Common myeloid progenitor, CD34-positive (primary cell): ENCODE measurements around the gene CD300H.

Experiments used
- CTCF ChIA-PET: fragments of 350-600 bp; sonication (Branson Sonifier 250); formaldehyde crosslinking; loops from one replicate; lab custom pipeline; 2021; ENCODE audit warnings: antibody characterized with exemption; lab: Charles Lee
- POLR2A ChIA-PET: fragments of 350-600 bp; sonication (Branson Sonifier 250); formaldehyde crosslinking; loops from one replicate; lab custom pipeline; 2021; ENCODE audit warnings: antibody characterized with exemption; lab: Charles Lee
- DNase-seq, 3 donors: peaks; one replicate each; pipeline versions ENCODE4 v3.0.0 to v3.0.0-alpha.2; 2013
- H3K27ac ChIP-seq, 2 experiments: 1 replicate in 1 of 2; 2 replicates in 1 of 2; pipeline ENCODE4 v1.7.0; 2013; ENCODE audit warnings: inconsistent platforms in 2 of 2, low read length in 2 of 2, mild to moderate bottlenecking in 2 of 2, low read depth in 1 of 2, moderate library complexity in 1 of 2; ENCODE audit not compliant: severe bottlenecking in 2 of 2, insufficient read depth in 1 of 2, poor library complexity in 1 of 2
- H3K27me3 ChIP-seq, 5 experiments: replicated peaks in 2 of 5; 1 replicate in 3 of 5; 2 replicates in 2 of 5; pipeline versions ENCODE4 v1.6.1 to v1.7.0; 2013; ENCODE audit warnings: low read length in 4 of 5, mild to moderate bottlenecking in 2 of 5, moderate library complexity in 2 of 5, inconsistent platforms in 1 of 5; ENCODE audit not compliant: insufficient read depth in 5 of 5, control insufficient read depth in 4 of 5
- H3K36me3 ChIP-seq, 4 experiments: 1 replicate in 2 of 4; 2 replicates in 2 of 4; pipeline versions ENCODE4 v1.6.1 to v1.7.0; 2013; ENCODE audit warnings: low read length in 3 of 4, control low read depth in 1 of 4, mild to moderate bottlenecking in 1 of 4; ENCODE audit not compliant: control insufficient read depth in 4 of 4, insufficient read depth in 4 of 4
- H3K4me1 ChIP-seq, 4 experiments: 1 replicate in 3 of 4; 2 replicates in 1 of 4; pipeline versions ENCODE4 v1.6.1 to v1.7.1; 2013; ENCODE audit warnings: low read length in 3 of 4, mild to moderate bottlenecking in 3 of 4, control low read depth in 1 of 4, inconsistent platforms in 1 of 4, moderate library complexity in 1 of 4; ENCODE audit not compliant: control insufficient read depth in 4 of 4, insufficient read depth in 4 of 4; ENCODE audit errors: control extremely low read depth in 1 of 4
- H3K4me3 ChIP-seq, 7 experiments: 1 replicate in 4 of 7; 2 replicates in 3 of 7; pipeline versions ENCODE4 v1.5.1 to v1.7.0; 2013; ENCODE audit warnings: mild to moderate bottlenecking in 7 of 7, low read length in 6 of 7, moderate library complexity in 6 of 7, inconsistent platforms in 2 of 7, low read depth in 2 of 7, control low read depth in 1 of 7; ENCODE audit not compliant: insufficient read depth in 4 of 7, control insufficient read depth in 1 of 7; ENCODE audit errors: extremely low read depth in 1 of 7
- H3K9me3 ChIP-seq, 5 experiments: 1 replicate in 4 of 5; 2 replicates in 1 of 5; pipeline versions ENCODE4 v1.6.1 to v1.7.1; 2013; ENCODE audit warnings: low read length in 4 of 5, mild to moderate bottlenecking in 2 of 5, inconsistent platforms in 1 of 5, low read depth in 1 of 5, moderate library complexity in 1 of 5; ENCODE audit not compliant: control insufficient read depth in 4 of 5, insufficient read depth in 2 of 5; ENCODE audit errors: control extremely low read depth in 1 of 5
- WGBS: methylation state at CpG from one replicate; pipeline ENCODE4 v1.1.5; 2013; ENCODE audit not compliant: insufficient coverage; 5-methylcytosine and 5-hydroxymethylcytosine counted together

The CD300H gene

GRCh38 chr17:74513987-74514631 is 53.2 kb downstream of the CD300H start:
- Histone ChIP-seq H3K4me1 (peaks cover 0 to 28% (median 17%) of the 10 kb centered on the region in 4 experiments), H3K27ac (no peak overlapping the region), H3K4me3 (no peak overlapping the region), H3K27me3 (no peaks in the 10 kb centered on the region), H3K36me3 (no peaks in the 10 kb centered on the region), H3K9me3 (peaks cover 0 to 6% (median 0%) of the 10 kb centered on the region in 5 experiments)
- 100% methylated on average over 3 of the region's 3 CpGs for WGBS
- peak; percentile 88 to 99 (median 98) for DNase-seq
- CTCF ChIA-PET, result interaction anchor here (0.6 to 0.9 kb wide), 2 partner anchors 14 kb away, joined by 3 to 4 read pairs; no protein-coding TSS in a partner anchor
- POLR2A ChIA-PET, result no interaction called here

- DNase-seq, result peak; percentile 59 to 93 (median 91)
- CTCF ChIA-PET, result interaction anchor here (1.0 to 1.9 kb wide), 7 partner anchors 8 to 224 kb away, joined by 3 to 7 read pairs (median 4); partner anchors contain the start of gene CD300LB
These were observed 54.7 kb downstream of the CD300H start for GRCh38 chr17:74512624-74513091.

GRCh38 chr17:74512036-74512435 is 55.3 kb downstream of the CD300H start:
- DNase-seq, result no peak
- Histone ChIP-seq H3K36me3 (no peaks in the 10 kb centered on the region), H3K27ac (no peak overlapping the region), H3K4me1 (peaks cover 0 to 28% (median 16%) of the 10 kb centered on the region in 4 experiments), H3K4me3 (no peak overlapping the region), H3K27me3 (no peaks in the 10 kb centered on the region), H3K9me3 (no peaks in the 10 kb centered on the region)
- CTCF ChIA-PET, result interaction anchor here (0.8 to 1.9 kb wide), 8 partner anchors 8 to 224 kb away, joined by 3 to 7 read pairs (median 4); partner anchors contain the start of gene CD300LB
- POLR2A ChIA-PET, result interaction anchor here (1.0 kb wide), 1 partner anchor 48 kb away, joined by 5 read pairs; no protein-coding TSS in a partner anchor
- WGBS, result 100% methylated on average over 2 of the region's 2 CpGs

More at GRCh38 chr17:74512624-74513091, 54.7 kb downstream of the CD300H start:
- Histone ChIP-seq H3K27me3 (no peaks in the 10 kb centered on the region), H3K9me3 (no peaks in the 10 kb centered on the region), H3K4me1 (peaks cover 0 to 28% (median 16%) of the 10 kb centered on the region in 4 experiments), H3K27ac (no peak overlapping the region), H3K4me3 (peak overlapping the region in 1 of 7 experiments; percentile 4), H3K36me3 (no peaks in the 10 kb centered on the region)
- 17% methylated on average over 7 of the region's 7 CpGs for whole genome bisulfite sequencing
- POLR2A ChIA-PET, result interaction anchor here (1.0 kb wide), 1 partner anchor 49 kb away, joined by 5 read pairs; no protein-coding TSS in a partner anchor
